HG03045 (cell line): Measurements from ENCODE around the gene QRICH1.
A peak's percentile ranks its signal among the peaks of the same experiment; 100 is the strongest.

Source experiments
- ATAC-seq: cut with Tn5 transposase; IDR thresholded peaks from one replicate; pipeline ENCODE4 v1.9.1; 2021; ENCODE audit warnings: mild to moderate bottlenecking, moderate library complexity; ENCODE audit not compliant: unreplicated experiment

QRICH1 gene

GRCh38 chr3:49093853-49094767, at the start of gene QRICH1:
Gene QRICH1, minus strand, starts transcription at chr3:49094071. Its CDS starts 17,054 bp downstream, at chr3:49077017.
- ATAC-seq = peak; percentile 75

DNA sequence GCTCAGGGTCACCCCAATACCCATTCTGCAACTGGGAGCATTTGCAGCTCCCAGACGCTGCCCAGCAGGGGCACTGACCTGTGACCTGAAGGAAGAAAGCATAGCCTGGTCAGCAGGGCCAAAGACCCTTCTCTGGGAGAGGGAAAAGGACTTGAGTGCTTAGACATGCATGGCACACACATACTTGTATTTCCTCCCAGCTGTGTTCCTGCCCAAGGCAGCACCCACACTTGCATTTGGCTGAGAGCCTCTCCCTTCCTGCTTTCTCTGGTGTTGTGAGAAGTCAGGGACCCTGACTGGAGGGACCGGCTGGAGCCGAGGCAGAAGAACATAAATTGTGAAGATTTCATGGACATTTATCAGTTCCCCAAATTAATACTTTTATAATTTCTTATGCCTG, 46.2 kb upstream of the QRICH1 start:
- ATAC-seq = no peak

DNA sequence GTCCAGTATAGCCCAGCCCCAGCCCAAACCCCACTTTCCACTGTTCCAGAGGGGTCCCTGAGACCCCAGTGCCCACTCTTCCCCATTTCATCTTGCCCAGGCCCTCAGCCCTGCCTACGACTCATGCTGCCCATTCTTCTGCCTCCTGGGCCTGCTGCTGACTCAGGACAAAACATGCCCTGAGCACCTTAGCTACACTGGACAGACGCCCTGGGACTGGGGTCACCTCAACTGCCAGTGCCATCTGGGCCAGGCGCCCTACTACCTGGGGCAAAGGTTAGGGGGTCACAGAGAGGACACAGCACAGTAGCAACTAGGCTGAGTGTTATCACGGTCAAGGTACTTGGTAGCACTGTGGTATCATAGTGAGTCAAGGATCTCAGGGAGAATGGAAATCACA, 41.6 kb upstream of the QRICH1 start:
- ATAC-seq = no peak

- no peak for ATAC-seq
These were observed 40.8 kb upstream of the QRICH1 start for GRCh38 chr3:49134471-49135265.

GRCh38 chr3:49133226-49133951, 39.5 kb upstream of the QRICH1 start:
- no peak for ATAC-seq

DNA sequence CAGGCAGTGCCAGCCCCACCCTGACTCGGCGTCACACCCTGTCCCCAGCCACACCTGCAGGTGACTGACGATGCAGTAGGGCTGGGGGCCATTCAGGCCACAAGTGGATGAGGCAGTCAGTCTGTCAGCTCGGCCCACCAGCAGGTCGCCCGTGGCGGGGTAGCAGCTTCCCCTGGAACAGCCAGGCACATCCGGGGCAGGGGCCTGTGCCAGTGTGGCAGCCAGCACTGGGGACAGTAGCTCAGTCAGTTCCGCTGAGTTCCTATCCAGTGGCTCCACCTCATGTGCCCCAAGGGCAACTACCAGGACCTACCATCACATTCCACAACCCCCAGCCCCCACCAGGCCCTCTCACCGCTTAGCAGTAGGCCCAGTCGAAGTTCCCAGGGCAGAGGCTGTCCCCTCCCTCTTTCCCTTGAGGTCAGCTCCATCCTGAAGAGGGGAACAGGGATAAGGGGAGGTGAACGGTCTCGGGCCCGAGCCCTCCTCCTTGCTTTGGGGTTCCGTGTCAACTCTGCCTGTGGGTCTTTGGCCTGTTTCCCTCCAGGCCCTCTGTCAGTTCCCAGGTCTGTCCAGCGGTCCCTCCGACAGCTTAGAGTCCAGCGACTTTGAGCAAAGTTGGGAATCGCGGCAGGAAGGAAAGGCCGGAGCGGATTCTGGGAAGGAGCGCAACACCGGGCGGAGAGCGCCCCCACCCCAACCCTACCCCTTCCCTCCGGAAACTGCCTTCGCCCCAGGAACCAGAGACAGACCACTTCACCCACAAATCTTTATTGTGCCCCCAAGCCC, 38.8 kb upstream of the QRICH1 start, which contains the start of gene LAMB2:
TSS of gene LAMB2 (minus strand) at position 614 of the 789 bp plus-strand sequence. CDS start at position 431, 183 bp downstream.
- ATAC-seq = no peak

DNA sequence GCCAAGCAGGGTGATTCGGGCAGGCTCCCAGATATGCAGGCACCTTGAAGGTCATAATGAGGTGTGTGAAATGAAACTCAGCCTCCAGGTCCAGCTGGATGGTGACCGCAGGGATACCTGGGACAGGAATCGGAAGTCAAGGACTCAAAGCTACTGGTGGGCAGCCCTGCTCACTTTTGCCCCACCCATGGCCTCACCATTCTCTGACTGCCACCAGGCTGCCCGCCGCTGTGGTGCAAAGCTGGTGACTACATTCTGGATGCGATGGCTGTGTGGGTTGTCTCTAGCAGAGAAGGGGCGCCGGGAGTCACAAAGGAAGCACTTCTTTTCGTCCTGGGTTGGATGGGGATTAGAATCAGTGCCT, 38.2 kb upstream of the QRICH1 start:
- ATAC-seq = no peak

DNA sequence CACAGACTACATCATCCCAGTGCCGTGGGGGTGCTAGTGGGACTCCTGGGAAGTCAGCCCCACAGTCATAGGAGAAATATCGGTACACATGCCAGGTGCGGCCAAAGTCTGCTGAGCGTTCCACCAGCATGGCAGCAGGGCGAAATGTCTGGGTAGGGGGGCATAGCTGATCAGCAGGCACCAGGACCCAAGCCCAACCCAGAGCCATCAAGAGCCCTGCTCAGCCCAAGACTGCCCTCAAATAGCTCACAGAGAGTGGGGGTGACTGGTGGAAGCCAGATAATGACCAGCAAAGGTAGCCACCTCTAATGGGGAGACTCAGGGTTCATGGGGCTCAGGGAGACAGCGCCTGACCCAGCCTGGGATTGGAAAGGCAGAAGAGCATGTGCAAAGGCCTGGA, 37.7 kb upstream of the QRICH1 start:
- no peak for ATAC-seq

DNA sequence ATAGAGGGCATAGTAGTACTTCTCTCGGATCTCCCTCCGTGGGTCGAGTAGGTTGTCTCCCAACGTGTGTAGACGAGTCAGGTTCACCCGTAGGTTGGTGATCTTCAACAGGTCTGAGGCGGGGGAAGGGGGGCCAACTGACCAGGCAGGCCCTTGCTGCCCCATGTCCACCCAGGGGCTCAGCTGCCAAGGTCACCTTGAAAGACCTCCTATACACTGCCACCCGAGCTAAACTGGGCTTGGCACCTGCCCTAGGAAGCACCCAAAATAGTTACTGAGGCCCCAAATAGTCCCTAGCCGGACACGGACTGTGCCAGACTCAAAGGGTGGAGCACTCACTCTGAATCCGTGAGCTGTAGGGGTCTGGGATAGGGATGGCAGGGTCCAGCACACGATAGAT, 37.2 kb upstream of the QRICH1 start:
- no peak for ATAC-seq

GRCh38 chr3:49124991-49125670, 31.3 kb upstream of the QRICH1 start:
- ATAC-seq = no peak

GRCh38 chr3:49124203-49124602, 30.3 kb upstream of the QRICH1 start:
- ATAC-seq = no peak

DNA sequence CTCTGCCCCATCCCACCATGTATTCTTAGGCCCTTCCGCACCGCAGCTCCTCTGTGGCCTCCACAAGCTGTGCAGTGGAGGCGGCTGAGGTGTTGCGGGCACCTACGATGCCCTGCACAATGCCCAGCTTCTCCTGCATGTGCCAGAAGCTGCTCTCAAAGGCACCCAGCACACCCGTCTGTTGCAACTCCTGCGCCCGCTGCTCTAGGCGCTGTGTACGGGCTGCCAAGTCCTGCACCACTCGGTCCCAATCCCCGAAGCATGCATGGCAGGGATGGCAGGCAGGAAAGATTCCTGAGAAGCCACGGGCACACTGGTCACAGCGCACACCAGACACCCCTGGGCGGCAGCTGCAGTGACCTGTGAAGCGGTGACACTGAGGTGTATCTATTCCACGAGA, 29.8 kb upstream of the QRICH1 start:
- ATAC-seq = no peak

- ATAC-seq = no peak
These were observed 29.1 kb upstream of the QRICH1 start for GRCh38 chr3:49122886-49123545.

DNA sequence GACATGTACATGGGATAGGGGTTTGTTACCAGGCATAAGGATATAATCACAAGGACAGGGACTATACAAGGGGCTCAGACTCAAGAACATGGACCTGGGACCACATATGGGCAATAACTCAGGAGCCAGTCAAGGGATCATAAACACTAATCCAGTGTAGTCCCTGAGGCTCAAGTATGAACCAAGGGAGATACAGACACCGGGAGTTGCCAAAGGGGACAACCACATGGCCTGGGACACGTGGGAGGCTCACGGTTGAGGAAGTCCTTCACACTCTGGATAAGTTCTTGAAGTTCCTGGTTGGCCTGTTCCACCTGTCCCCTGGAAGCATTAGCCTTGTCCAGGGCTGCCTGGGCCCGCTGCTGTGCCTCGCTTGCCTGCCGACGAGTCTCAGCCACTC, 28.6 kb upstream of the QRICH1 start:
- ATAC-seq = no peak

- no peak for ATAC-seq
These were observed 28.2 kb upstream of the QRICH1 start for GRCh38 chr3:49122022-49122421.

GRCh38 chr3:49121132-49121736, 27.4 kb upstream of the QRICH1 start:
- ATAC-seq = no peak

GRCh38 chr3:49120438-49121131, 26.7 kb upstream of the QRICH1 start, which contains the start of gene USP19:
Gene USP19, minus strand, starts transcription at chr3:49120823. Its CDS starts 1,678 bp downstream, at chr3:49119145.
- peak; percentile 88 for ATAC-seq

GRCh38 chr3:49120096-49120437, 26.2 kb upstream of the QRICH1 start:
- ATAC-seq = no peak
